HG02943 (cell line): ENCODE results near the gene TCP1.
"Not testable (repeated sequence)": the region's sequence is repeated elsewhere in the genome, so short reads cannot be mapped to it uniquely, and the experiment has no call there.

ENCODE experiments used
- ATAC-seq: cut with Tn5 transposase; IDR thresholded peaks from one replicate; pipeline ENCODE4 v1.9.1; 2021; ENCODE audit warnings: mild to moderate bottlenecking, low read depth, moderate library complexity; ENCODE audit not compliant: unreplicated experiment

Gene TCP1

GRCh38 chr6:159817951-159818739 is 28.7 kb upstream of the TCP1 start:
- no peak for ATAC-seq

- ATAC-seq = not testable (repeated sequence)
Measured at GRCh38 chr6:159816775-159817174, 27.4 kb upstream of the TCP1 start.

DNA sequence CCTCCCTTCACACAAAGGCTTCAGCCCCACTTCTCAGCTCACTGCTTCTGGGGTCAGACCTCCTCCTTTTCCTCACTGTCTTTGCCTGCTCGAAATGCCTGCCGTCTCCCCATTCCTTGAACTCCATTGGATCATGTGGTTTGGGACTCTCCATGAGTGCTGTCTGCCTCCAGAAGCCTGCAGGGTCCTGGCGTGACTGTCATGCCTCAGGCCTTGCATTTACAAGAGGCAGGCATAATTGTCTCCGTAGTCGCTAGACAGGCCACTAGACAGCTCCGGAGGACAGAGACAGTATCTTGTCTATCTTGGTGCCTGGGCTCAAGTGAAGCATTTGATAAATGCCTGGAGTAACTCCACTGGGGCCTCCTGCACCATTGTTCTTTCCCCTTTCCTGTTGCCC is 26.0 kb upstream of the TCP1 start:
- no peak for ATAC-seq

GRCh38 chr6:159813781-159814180 is 24.4 kb upstream of the TCP1 start:
- ATAC-seq = no peak

DNA sequence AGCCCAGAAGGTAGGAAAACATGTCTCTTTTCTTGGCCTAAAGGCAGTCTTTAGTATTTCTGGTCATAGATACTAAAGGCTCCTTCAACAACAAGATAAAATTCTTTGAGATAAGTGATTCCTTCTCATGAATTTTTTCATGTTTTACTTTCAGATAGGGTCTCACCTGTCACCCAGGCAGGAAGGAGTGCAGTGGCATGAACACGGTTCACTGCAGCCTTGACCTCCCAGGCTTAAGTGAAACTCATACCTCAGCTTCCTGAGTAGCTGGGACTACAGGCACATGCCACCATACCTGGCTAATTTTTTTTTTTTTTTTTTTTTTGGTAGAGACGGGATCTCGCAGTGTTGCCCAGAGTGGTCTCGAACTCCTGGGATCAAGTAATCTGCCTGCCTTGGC is 19.7 kb upstream of the TCP1 start:
- no peak for ATAC-seq

DNA sequence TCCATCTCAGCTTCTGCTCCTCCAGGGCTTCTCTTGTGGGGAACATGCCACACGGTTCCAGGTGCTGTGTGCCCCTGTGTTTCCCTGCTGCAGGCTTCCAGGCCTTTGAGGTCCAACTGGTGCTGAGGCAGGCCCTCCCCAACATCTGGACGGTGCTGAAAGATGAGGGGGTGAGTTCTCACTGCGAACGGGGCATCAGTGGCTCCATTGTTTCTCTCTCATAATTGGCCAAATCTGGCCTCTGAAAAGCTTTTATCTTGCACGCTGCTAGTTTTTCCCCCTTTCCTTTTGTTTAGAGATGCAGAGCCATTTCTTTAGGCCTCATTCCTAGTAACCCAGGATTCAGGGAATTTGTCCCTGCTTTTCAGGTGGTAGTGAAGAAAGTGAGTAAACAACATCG is 19.2 kb upstream of the TCP1 start:
- ATAC-seq = no peak

GRCh38 chr6:159807150-159807858 is 17.9 kb upstream of the TCP1 start:
- ATAC-seq = no peak

- ATAC-seq = no peak
Measured at GRCh38 chr6:159806021-159806458, 16.6 kb upstream of the TCP1 start.

DNA sequence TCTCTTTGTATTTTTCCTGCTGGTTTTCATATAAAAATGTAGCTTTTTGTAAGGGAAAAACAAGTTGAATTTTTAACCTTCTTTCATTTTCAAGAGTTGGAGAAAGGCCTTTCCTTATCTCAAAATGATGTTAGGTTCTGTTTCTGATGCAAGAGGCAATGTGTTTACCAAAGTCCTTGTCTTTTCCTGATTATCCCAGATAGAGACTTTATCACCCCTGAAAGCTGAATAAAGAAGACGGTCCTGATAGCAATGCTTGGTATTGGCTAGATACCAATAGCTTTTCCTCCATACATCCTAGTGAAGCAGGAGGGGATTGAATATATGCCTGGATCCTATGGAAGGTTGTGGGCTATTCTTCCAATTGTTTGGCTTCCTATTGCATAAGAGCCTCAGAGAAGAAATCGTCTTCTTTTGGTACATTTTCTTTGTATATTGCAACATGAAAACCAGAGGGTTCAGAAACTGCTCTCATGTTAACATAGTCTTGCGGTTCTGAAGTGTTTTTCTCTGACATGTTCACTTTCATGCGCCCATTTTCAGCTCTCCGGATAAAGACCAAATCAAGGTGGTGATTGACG is 16.1 kb upstream of the TCP1 start:
- ATAC-seq = no peak

- ATAC-seq = no peak
Measured at GRCh38 chr6:159804504-159804903, 15.1 kb upstream of the TCP1 start.

DNA sequence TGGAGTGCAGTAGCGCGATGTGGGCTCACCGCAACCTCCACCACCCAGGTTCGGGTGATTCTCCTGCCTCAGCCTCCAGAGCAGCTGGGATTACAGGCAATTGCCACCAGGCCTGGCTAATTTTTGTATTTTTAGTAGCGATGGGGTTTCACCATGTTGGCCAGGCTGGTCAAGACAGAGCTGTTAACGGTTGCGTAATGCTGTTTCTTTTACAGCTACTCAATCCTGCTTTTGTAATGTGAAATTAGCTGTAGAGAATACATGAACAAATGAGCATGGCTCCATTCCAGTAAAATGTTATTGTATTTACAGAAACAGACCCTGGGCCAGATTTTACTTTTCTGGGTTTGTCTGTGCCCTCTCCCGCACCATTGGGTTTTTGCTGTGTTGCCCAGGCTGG is 12.5 kb upstream of the TCP1 start:
- no peak for ATAC-seq

GRCh38 chr6:159800141-159800865 is 10.9 kb upstream of the TCP1 start, which contains the start of gene PNLDC1:
TSS of gene PNLDC1 (plus strand) at chr6:159800276. CDS start at chr6:159800308, 32 bp downstream.
- no peak for ATAC-seq

- no peak for ATAC-seq
Measured at GRCh38 chr6:159797554-159797953, 8.2 kb upstream of the TCP1 start.

GRCh38 chr6:159794976-159795375 is 5.6 kb upstream of the TCP1 start:
- ATAC-seq = not testable (repeated sequence)

DNA sequence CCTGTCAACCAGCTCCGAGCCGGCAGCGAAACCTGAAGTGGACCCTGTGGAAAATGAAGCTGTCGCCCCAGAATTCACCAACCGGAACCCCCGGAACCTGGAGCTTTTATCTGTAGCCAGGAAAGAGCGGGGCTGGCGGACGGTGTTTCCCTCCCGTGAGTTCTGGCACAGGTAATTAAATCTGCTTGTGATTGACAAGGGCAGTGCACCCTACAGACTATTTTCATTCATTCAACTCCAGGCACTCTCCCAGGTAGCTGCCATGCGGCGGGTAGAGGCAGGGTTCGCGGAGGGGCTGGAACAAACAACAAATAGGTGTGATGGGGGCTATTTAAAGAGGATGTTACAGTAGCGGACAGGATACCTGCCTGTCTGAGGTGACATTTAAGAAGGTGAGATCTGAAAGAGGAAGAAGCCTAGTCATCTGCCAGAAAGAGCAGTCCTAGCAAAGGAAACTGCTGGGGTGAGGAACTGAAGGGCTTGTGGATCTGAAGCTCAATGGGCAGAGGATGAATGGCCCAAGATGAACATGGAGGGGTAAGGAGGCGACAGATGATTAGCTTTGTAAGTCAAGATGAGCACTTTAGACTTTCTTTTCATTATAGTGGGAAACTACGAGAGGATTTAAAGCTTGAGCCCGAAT is 1.7 kb upstream of the TCP1 start:
- no peak for ATAC-seq

- peak; percentile 88 for ATAC-seq
Measured at GRCh38 chr6:159790149-159790955, 950 bp upstream of the TCP1 start, which contains the start of gene MRPL18. TSS of gene MRPL18 (plus strand) at chr6:159790467. CDS start at chr6:159790588, 121 bp downstream.

DNA sequence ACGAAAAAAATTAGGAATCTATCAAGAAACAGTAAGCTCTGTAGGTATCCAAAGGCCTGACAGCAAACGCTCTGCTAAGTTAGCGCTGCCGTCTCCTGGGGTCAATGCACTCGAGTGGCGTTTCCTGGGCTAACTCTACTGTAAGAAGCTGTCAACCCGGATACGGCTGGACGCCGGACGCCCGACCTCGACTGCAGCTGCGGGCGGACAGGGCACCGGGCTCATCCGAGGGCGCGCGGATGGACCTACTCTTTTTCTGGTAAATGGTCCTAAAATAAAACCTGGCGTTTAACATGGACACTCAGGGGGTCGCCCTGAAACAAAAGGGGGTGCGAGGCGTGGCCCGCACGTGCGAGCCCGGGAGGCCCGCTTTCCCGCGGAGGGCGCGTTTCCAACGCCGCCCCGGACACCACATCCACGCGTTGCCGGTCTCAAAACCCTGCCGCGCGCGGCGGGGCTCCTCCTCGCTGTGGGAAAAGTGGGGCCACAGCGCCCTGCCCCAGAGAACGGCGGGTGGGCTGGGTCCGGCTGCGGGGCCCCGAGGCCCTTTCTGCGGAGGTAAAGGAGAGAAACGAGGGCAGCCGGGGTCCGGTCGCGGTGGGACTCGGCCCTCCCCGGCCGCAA is 537 bp downstream of the TCP1 start:
- peak; percentile 0 for ATAC-seq

GRCh38 chr6:159788276-159788675 is 1.1 kb downstream of the TCP1 start:
- no peak for ATAC-seq

- no peak for ATAC-seq
Measured at GRCh38 chr6:159778542-159779103, 10.8 kb downstream of the TCP1 start.
